Neural crest cell (in vitro differentiated cells): ENCODE data around the gene D2HGDH. TPM values are rescaled to one million over a fixed set of nuclear protein-coding genes. Genes with fewer than 3 reads are reported as not detected.

Experiments
- DNase-seq: peaks from one replicate; pipeline ENCODE4 v3.0.0; 2021; ENCODE audit warnings: low read depth, mixed read lengths, low spot score
- H3K27ac Mint-ChIP-seq: one replicate; pipeline ENCODE4 v1.8.0; 2021; ENCODE audit warnings: mild to moderate bottlenecking, mixed read lengths; ENCODE audit not compliant: unreplicated experiment
- H3K27me3 Mint-ChIP-seq: 2 replicates; pipeline ENCODE4 v1.8.0; 2021; ENCODE audit warnings: low read depth, mild to moderate bottlenecking, mixed read lengths
- H3K36me3 Mint-ChIP-seq: 2 replicates; pipeline ENCODE4 v1.8.0; 2021; ENCODE audit warnings: low read depth, mild to moderate bottlenecking, mixed read lengths
- H3K4me1 Mint-ChIP-seq: 2 replicates; pipeline ENCODE4 v1.8.0; 2021; ENCODE audit warnings: mixed read lengths
- H3K4me3 Mint-ChIP-seq: one replicate; pipeline ENCODE4 v1.8.0; 2021; ENCODE audit warnings: mild to moderate bottlenecking, mixed read lengths
- H3K9me3 Mint-ChIP-seq: 2 replicates; pipeline ENCODE4 v1.8.0; 2021; ENCODE audit warnings: mixed read lengths
- CTCF ChIP-seq: fragments of 200-600 bp; sonication (generic); conservative IDR thresholded peaks from 2 replicates; pipeline ENCODE4 v1.5.0; 2021; ENCODE audit warnings: antibody characterized with exemption, mild to moderate bottlenecking
- total RNA-seq: library from RNA; stranded (reverse); gene quantifications from 2 replicates; pipeline ENCODE4 v1.2.1, GENCODE V29; 2021

D2HGDH gene
- total RNA-seq, 1 donor from 2014 or later: 17.7 TPM

GRCh38 chr2:241726459-241726858 lies 8.0 kb upstream of the D2HGDH start:
- no peak overlapping the region for H3K27ac Mint-ChIP-seq
- peaks cover 2% of the 10 kb centered on the region for H3K9me3 Mint-ChIP-seq
- no peaks in the 10 kb centered on the region for H3K4me1 Mint-ChIP-seq
- no peak overlapping the region for H3K4me3 Mint-ChIP-seq
- no peak for TF ChIP-seq CTCF
- no peaks in the 10 kb centered on the region for H3K27me3 Mint-ChIP-seq
- peaks cover 36% of the 10 kb centered on the region for H3K36me3 Mint-ChIP-seq
- no peak for DNase-seq

GRCh38 chr2:241728000-241728399 lies 6.4 kb upstream of the D2HGDH start:
- no peak for TF ChIP-seq CTCF
- peaks cover 4% of the 10 kb centered on the region for H3K4me1 Mint-ChIP-seq
- no peak for DNase-seq
- H3K27ac Mint-ChIP-seq: no peak overlapping the region
- H3K36me3 Mint-ChIP-seq: peaks cover 20% of the 10 kb centered on the region
- H3K4me3 Mint-ChIP-seq: no peak overlapping the region
- H3K27me3 Mint-ChIP-seq: no peaks in the 10 kb centered on the region
- no peaks in the 10 kb centered on the region for H3K9me3 Mint-ChIP-seq

- Mint-ChIP-seq H3K4me3 (no peak overlapping the region), H3K27ac (no peak overlapping the region), H3K27me3 (no peaks in the 10 kb centered on the region), H3K36me3 (peaks cover 14% of the 10 kb centered on the region), H3K9me3 (no peaks in the 10 kb centered on the region), H3K4me1 (peaks cover 4% of the 10 kb centered on the region)
- no peak for TF ChIP-seq CTCF
- DNase-seq: no peak
Measured at GRCh38 chr2:241728627-241729026, 5.8 kb upstream of the D2HGDH start.

GRCh38 chr2:241729868-241730267 lies 4.6 kb upstream of the D2HGDH start:
- H3K27me3 Mint-ChIP-seq: no peaks in the 10 kb centered on the region
- H3K9me3 Mint-ChIP-seq: no peaks in the 10 kb centered on the region
- peaks cover 4% of the 10 kb centered on the region for H3K4me1 Mint-ChIP-seq
- no peak for TF ChIP-seq CTCF
- H3K27ac Mint-ChIP-seq: no peak overlapping the region
- peaks cover 5% of the 10 kb centered on the region for H3K36me3 Mint-ChIP-seq
- DNase-seq: no peak
- H3K4me3 Mint-ChIP-seq: no peak overlapping the region

GRCh38 chr2:241730671-241731293 lies 3.6 kb upstream of the D2HGDH start:
- Mint-ChIP-seq H3K27me3 (no peaks in the 10 kb centered on the region), H3K27ac (no peak overlapping the region), H3K4me3 (no peak overlapping the region)

More at GRCh38 chr2:241730671-241731293, 3.6 kb upstream of the D2HGDH start:
- TF ChIP-seq CTCF: no peak
- peaks cover 8% of the 10 kb centered on the region for H3K4me1 Mint-ChIP-seq
- peaks cover 1% of the 10 kb centered on the region for H3K36me3 Mint-ChIP-seq
- no peak for DNase-seq
- no peaks in the 10 kb centered on the region for H3K9me3 Mint-ChIP-seq
